ENCODE results near the gene VWA8. TPM values are rescaled to one million over a fixed set of nuclear protein-coding genes. Genes with fewer than 3 reads are reported as not detected.
A peak's percentile ranks its signal among the peaks of the same experiment; 100 is the strongest.

Gene VWA8
- polyA plus RNA-seq, 1 of the 3 experiments (the other 2 are of a cell fraction), result 5.5 TPM

- 19% methylated on average over 1 of the region's 1 CpG for WGBS (ENCODE audit: low lambda C conversion rate)
- TF ChIP-seq RXRA (IDR thresholded peaks at IDR 0.05; ENCODE audit: borderline replicate concordance, low read depth) (peak; percentile 29; the same call in 1 of the 2 replicates), POLR2AphosphoS5 (IDR thresholded peaks at IDR 0.05; ENCODE audit: low read depth, low read length) (peak; percentile 61; the same call in 1 of the 2 replicates), RFX5 (IDR thresholded peaks at IDR 0.05; ENCODE audit: low read length) (no peak), EP300 (IDR thresholded peaks at IDR 0.05; ENCODE audit: borderline replicate concordance in 1 of 2, low read depth in 1 of 2, low read length in 1 of 2) (peak in 1 of 2 experiments; percentile 88; a peak in 3 of 4 replicates), FOXM1 (IDR thresholded peaks at IDR 0.05; ENCODE audit: low read depth) (peak; percentile 86; the same call in 1 of the 2 replicates), SMC3 (IDR thresholded peaks at IDR 0.05; ENCODE audit: low read depth, low read length) (no peak), TCF12 (IDR thresholded peaks at IDR 0.05) (peak; percentile 91), USF2 (IDR thresholded peaks at IDR 0.05; ENCODE audit: borderline replicate concordance, low read depth, low read length) (no peak), JUND (IDR thresholded peaks at IDR 0.05) (peak; percentile 80), MAX (IDR thresholded peaks at IDR 0.05; ENCODE audit: low read depth) (no peak), ZBTB33 (IDR thresholded peaks at IDR 0.05; ENCODE audit: borderline replicate concordance, low read depth) (0 out of 2 replicates have a peak, but pooled peaks have one; percentile 20), TEAD4 (IDR thresholded peaks at IDR 0.05; ENCODE audit: borderline replicate concordance, insufficient read depth) (peak; percentile 82; the same call in 1 of the 2 replicates), FOSL2 (IDR thresholded peaks at IDR 0.05; ENCODE audit: borderline replicate concordance, low read depth) (0 out of 2 replicates have a peak, but pooled peaks have one; percentile 67), USF1 (IDR thresholded peaks at IDR 0.05; ENCODE audit: borderline replicate concordance, low read depth) (no peak), PBX3 (IDR thresholded peaks at IDR 0.05) (peak; percentile 85), NFIC (IDR thresholded peaks at IDR 0.05; ENCODE audit: borderline replicate concordance) (peak; percentile 76), CHD2 (IDR thresholded peaks at IDR 0.05; ENCODE audit: low read length, partially characterized antibody) (no peak)
- H3K4me3 ChIP-seq (ENCODE audit: low read depth in 2 of 2, low read length in 1 of 2), result no peak overlapping the region
- H3K79me2 ChIP-seq (ENCODE audit: insufficient read depth), result no peaks in the 10 kb centered on the region
- peak overlapping the region in 1 of 2 experiments; percentile 48; a peak in 3 of 4 replicates for H3K27ac ChIP-seq (ENCODE audit: low read depth in 2 of 2, low read length in 1 of 2)
- no peak for DNase-seq
- H3K4me1 ChIP-seq (ENCODE audit: control insufficient read depth in 1 of 2, insufficient read depth in 2 of 2, low read depth in 1 of 2, low read length in 1 of 2), result peaks cover 0 to 4% of the 10 kb centered on the region in 2 experiments; a peak in 3 of 4 replicates
- no peaks in the 10 kb centered on the region for H3K36me3 ChIP-seq (replicated peaks in 1 of 2; ENCODE audit: control insufficient read depth in 1 of 2, insufficient read depth in 2 of 2, low read length in 1 of 2)
- no peak overlapping the region for H3K9ac ChIP-seq
- H3F3A ChIP-seq (replicated peaks; ENCODE audit: insufficient read depth), result peaks cover 14% of the 10 kb centered on the region
- H2AFZ ChIP-seq (ENCODE audit: low read depth), result peak overlapping the region; percentile 10; the same call in 1 of the 2 replicates
- H3K9me3 ChIP-seq, result no peaks in the 10 kb centered on the region
- H3K9me2 ChIP-seq, result no peaks in the 10 kb centered on the region
- CTCF ChIA-PET, result no interaction called here
- POLR2A ChIA-PET, result no interaction called here
- H3K4me2 ChIP-seq, result peak overlapping the region; percentile 11; the same call in 1 of the 2 replicates
- H4K20me1 ChIP-seq (ENCODE audit: insufficient read depth), result no peaks in the 10 kb centered on the region
- no peaks in the 10 kb centered on the region for H3K27me3 ChIP-seq (ENCODE audit: insufficient read depth)
Observed at GRCh38 chr13:42007844-42008243, 46.9 kb upstream of the VWA8 start.
